Activated CD4-positive, alpha-beta T cell treated with anti-CD3 and anti-CD28 coated beads for 1 hour (primary cell): Measurements from ENCODE around the gene RXRB.

Source experiments
- DNase-seq: peaks from one replicate; pipeline ENCODE4 v3.0.0-alpha.2; 2020

Gene RXRB

DNA sequence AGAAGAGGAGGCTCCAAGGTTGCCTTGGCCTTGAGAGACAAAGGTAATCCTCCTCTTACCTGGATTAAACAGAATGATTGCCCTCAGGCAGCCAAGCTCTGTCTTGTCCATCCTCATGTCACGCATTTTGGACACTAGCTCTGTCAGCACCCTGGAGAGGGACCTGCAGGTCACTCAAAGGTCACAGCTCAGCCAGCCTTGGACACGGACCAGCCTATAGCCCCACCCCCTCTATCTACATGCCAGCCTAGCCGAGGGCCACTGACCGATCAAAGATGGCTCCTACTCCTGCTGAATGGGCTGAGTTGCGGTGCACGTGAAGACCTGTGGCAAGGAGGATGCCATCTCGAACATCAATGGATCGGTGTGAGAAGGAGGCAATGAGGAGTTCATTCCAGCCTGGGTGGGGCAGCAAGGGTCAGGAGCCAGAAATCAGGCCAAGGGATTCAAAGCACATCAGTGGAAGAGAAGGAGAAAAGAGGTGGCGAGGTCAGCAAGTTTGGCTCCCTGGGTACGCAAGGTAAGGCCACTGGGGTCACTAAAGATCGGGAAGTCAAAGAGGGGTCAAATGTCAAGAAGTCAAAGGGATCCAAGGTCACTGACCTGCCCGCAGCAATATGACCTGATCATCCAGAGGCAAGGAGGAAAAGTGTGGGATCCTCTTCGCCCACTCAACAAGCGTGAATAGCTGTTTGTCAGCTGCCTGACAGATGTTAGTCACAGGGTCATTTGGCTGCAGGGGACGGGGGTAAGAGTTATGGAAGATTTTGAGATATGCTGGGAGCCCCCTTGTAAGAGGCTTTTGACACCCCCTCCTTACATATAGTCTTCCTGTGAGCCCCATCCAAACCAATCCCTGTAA, 4.9 kb downstream of the RXRB start:
- no peak for DNase-seq

DNA sequence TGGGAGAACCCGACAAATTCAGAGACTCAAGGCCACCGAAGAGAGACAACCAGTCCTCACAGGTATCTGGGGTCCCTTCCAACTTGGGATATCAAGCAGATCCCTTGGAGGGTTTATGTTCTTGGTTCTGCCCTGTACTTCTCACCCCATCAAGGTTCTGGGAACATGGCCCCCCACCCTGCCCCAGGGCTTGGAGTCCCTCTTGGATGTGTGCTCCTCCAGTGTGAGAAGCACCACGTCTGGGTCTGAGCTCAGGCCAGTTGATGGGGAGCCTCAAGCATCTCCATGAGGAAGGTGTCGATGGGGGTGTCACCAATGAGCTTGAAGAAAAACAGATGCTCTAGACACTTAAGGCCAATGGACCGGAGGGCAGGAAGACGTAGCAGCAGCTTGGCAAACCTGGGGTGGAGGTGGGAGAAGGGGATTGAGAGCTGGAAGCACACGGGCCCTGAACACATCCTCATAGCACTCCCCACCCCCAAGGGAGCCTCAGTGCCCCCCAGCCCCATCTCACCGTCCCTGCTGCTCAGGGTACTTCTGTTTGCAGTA, 6.0 kb downstream of the RXRB start:
- DNase-seq: no peak

DNA sequence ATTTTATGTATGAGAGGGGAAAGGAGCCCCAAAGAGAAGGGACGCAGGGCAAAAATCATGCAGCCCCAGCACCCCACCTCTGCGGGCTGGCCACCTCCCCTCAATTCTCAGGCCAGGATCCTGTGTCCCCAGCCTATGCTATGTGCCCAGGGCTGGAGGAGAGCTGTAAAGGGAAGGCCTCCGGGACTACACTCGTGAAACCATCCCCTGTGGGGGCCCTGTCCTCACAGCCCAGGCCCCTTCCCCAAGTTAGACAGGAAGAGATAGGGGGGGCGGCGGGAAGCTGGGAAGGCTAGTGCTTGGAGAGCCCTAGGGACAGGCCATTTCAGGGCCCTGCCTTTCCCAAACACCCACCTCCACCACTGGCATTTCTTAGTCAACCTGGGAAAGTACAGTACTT, 6.8 kb downstream of the RXRB start:
- no peak for DNase-seq

DNA sequence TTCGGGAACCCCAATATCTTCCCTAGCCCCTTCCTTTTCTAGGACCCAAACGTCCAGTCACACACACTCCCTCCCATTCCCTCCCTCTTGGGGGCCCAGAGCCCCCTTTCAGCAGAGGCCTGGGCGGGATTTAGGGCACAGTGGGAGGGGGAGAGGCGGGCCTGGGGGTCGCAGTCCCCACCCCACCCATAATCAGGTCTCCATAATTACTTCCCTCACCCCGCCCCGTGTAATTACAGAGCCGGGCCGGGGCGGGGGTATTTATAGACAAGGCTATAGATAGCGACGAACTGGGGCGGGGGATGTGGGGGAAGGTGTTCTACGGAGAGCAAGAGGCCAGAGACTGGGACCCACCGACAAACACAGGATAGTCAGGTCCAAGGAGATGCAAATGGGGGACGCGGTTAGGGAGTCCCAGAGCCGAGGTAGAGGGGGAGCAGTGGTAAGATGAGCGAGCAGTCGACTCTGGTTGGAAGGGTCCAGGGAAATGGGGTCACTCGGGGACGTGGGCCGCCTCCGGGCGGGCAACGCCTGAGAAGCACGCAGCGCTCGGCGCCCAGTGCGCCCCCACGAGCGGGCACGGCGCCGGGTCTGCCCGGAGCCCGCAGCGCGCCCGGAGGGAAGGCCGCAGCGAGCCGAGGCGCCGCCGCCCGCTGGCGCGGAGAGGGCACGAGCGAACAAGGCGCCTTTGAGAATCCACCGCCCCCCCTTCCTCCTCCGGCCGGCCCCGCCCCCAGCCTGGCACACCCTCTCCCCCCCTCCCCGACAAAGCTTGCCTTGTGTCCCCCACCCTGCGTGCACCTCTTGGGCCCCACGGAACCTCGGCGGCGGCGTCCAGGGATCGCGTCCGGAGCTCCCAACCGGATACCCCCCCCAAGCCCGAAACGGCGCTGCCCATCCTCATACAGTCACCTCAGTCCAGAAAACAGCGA, 7.5 kb downstream of the RXRB start:
- DNase-seq: no peak

GRCh38 chr6:33192105-33192646, 8.3 kb downstream of the RXRB start, which contains the start of gene COL11A2:
COL11A2 (minus strand) TSS chr6:33192467; CDS start chr6:33192240, 227 bp downstream.
- no peak for DNase-seq

GRCh38 chr6:33191383-33192104, 8.9 kb downstream of the RXRB start:
- DNase-seq: no peak

GRCh38 chr6:33190504-33191107, 9.9 kb downstream of the RXRB start:
- DNase-seq: no peak

- DNase-seq: no peak
These were observed 10.6 kb downstream of the RXRB start for GRCh38 chr6:33189625-33190448.

DNA sequence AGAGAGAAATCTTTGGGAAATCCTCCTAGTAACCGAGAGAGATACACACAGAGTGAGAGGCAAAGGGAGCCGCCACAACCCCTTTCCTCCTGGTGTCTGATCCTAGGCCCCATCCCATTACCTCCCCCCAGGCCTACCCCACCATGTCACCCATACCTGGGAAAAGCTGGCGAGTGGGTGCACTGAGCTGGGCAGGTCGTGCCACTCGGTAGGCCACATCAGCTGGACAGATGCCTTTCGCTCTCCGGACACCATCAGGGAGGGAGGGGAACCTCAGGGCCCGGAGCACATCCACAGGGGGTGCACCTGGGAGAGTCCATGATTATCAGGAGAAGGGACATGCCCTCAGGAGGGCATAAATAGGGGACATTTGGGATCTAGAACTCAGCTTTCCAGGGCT, 11.3 kb downstream of the RXRB start:
- no peak for DNase-seq

GRCh38 chr6:33187809-33188208, 12.7 kb downstream of the RXRB start:
- no peak for DNase-seq

DNA sequence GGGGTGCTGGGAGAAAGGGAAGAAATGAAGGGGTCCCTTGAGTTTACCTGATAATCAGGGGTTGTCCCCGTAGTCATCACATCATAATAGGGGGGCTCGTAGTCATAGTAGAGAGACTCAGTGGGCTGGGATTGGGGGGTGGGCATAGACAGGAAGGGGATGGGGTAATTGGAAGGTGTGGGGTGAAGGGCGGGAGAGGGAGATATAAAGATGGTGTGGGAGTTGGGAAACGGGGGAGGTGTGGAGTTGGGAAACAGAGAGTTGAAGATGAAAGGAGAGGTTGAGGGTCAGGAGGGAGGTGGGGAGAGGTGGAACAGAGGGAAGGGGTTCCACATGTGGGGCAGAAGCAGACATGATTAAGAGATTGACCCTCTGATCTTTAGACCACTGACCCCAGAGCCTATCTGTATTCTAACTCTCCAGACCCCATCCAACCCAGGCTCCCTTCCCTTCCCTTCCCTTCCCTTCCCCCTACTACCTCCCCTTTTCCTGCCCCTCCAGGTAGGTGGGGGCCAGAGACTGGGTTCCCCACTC, 14.7 kb downstream of the RXRB start:
- DNase-seq: no peak

GRCh38 chr6:33185190-33185589, 15.3 kb downstream of the RXRB start:
- DNase-seq: no peak

DNA sequence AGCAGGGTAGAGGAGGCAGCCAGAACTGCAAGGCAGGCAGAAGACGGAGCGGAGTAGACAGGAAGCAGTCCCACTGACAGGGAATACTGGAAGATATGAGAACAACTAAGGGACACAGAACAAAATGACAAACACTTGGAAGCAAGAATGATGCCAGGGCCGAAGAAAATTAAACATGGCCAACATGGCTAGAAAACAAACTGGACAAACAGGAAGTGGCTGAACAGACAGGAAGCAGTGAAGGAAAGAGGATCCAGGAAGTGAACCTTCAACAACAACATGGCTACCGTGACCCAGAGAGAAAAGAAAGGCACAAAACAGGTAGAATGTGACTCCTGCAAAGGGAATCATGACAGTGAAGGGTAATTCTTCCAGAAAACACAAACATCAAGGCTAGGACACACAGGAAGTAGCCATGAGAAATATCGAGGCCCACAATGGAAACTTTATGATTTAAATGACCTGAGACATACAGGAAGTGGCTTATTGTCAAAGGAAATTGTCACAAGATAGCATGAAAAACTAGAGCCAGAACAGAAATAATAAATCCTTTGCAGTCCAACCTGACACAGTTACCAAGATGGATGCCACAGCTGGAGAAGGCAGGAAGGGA, 17.3 kb downstream of the RXRB start:
- no peak for DNase-seq

DNA sequence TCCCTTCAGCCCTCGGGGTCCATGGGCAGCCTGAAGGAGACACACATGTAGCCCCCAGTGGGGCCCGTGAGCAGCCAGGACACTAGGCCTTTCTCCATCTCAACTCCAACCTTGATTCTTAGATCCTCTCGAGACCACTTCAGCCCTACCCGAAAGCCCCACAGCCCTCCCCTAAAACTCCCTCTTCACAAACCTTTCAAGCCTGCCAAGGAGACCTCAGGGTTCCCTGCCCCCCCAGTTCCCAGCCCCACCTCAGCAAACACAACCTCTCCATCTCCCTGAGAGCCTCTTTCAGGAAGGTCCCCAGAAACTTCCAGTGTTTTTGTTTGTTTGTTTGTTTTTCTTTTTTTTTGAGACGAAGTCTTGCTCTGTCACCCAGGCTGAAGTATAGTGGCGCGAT, 19.3 kb downstream of the RXRB start:
- DNase-seq: no peak

GRCh38 chr6:33178755-33179475, 21.6 kb downstream of the RXRB start:
- no peak for DNase-seq

GRCh38 chr6:33177552-33178446, 22.7 kb downstream of the RXRB start:
- DNase-seq: no peak

DNA sequence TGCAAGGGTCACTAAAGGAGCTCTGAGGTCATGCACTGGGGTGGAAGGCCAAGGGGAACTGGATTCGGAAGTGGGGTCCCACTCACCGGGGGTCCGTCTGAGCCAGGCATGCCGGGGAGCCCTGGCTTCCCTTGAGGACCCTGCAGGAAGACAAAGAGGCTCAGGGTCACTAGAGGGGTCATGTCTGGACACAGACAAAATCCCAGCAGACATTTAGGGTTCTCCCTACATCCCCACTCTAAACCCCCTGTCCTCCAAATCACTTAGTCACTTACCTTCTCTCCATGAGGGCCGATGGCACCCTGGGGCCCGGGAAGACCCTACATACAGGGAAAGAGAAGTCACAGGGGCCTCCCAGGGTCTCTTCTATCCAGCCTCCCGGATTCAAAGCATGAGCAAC, 23.6 kb downstream of the RXRB start:
- no peak for DNase-seq

DNA sequence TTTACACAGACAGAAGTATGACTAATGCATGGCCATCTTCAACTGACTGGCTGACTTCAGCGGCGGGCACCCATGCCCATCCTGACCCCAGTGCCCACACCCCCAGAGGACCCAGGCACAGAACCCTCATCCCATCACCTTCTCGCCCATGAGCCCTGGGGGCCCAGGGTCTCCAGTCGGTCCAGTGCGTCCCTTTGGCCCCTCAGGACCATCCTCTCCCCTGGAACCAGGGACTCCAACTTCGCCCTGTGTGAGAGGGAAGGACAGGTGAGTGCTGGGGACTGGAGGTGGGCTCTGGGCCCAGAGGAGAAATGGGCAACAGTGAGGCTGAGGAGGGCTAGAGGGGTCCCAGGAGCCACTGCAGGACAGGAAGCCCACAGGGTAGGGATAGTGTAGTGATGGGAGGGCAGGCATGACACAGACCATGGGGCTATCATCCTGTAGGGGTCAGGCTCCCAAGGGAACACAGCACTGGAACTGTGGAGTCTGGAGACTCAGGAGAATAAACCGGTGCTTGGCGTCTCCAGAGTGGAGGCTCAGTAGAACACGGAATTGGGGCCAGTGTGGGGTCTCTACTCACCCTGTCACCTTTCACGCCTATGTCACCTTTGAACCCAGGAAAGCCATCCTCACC, 24.9 kb downstream of the RXRB start:
- no peak for DNase-seq
